Vagina (tissue), 2 donors: Measurements from ENCODE around the gene ATP11A.

Experiments used
- CTCF ChIP-seq, 3 experiments: fragments of 450-650 bp in 2 of 3; fragments of 200-600 bp in 1 of 3; sonication (generic) in 1 of 3; IDR thresholded peaks; one replicate each; pipeline ENCODE4 v1.5.1; 2017 to 2019; ENCODE audit warnings: antibody characterized with exemption in 3 of 3, mild to moderate bottlenecking in 2 of 3, moderate library complexity in 2 of 3
- POLR2AphosphoS5 ChIP-seq, 2 donors: sonication (generic); formaldehyde crosslinking; IDR thresholded peaks; one replicate each; pipeline ENCODE4 v1.9.0; 2017; ENCODE audit warnings: antibody characterized with exemption in 2 of 2, mild to moderate bottlenecking in 2 of 2, low read depth in 1 of 2; ENCODE audit not compliant: insufficient read depth in 1 of 2

GRCh38 chr13:112905990-112906641, 216.3 kb downstream of the ATP11A start:
- TF ChIP-seq POLR2AphosphoS5 (IDR thresholded peaks at IDR 0.05; ENCODE audit: insufficient read depth in 1 of 2, low read depth in 1 of 2) (no peak), CTCF (IDR thresholded peaks at IDR 0.05) (no peak)
